Placental pericyte (primary cell): ENCODE data around the gene TP53I11. TPM values are rescaled to one million over a fixed set of nuclear protein-coding genes. Genes with fewer than 3 reads are reported as not detected.

Experiments
- total RNA-seq: library from RNA; depleted of rRNA; stranded (reverse); fragments of >200 nt; gene quantifications from 2 replicates; pipeline ENCODE4 v1.2.3, GENCODE V29; 2012

Gene TP53I11
- total RNA-seq = 11.6 and 21.2 TPM in 2 replicates

GRCh38 chr11:44950625-44951476 is at the start of gene TP53I11:
TSS of gene TP53I11 (minus strand) at chr11:44950883. CDS start at chr11:44938335, 12,548 bp downstream.

Other genes with a start within 250 kb of the TP53I11 start
- under 0.01 and 0.66 TPM in 2 replicates for gene TSPAN18, start 223.9 kb downstream of the TP53I11 start, total RNA-seq
- 3.4 and 5.7 TPM in 2 replicates for gene PRDM11, start 195.8 kb upstream of the TP53I11 start, total RNA-seq